Measurements from ENCODE around the gene SRSF2.

GRCh38 chr17:76733618-76733957, 3.5 kb downstream of the SRSF2 start:
- TF ChIP-seq CTCF (IDR thresholded peaks at IDR 0.05) (no peak), POLR2A (IDR thresholded peaks at IDR 0.05) (no peak), EP300 (IDR thresholded peaks at IDR 0.05) (no peak), POLR2AphosphoS5 (IDR thresholded peaks at IDR 0.05) (no peak)
